Activated naive CD4-positive, alpha-beta T cell treated with anti-CD3 and anti-CD28 coated beads, Interleukin-2, amount 50 U/mL, for 16 hours (primary cell): ENCODE data around the gene SLC25A20.
"Not testable (repeated sequence)": the region's sequence is repeated elsewhere in the genome, so short reads cannot be mapped to it uniquely, and the experiment has no call there.

Experiments
- DNase-seq: peaks from one replicate; pipeline ENCODE4 v3.0.0-alpha.2; 2020

The SLC25A20 gene

GRCh38 chr3:48845170-48845569 is 53.5 kb downstream of the SLC25A20 start:
- DNase-seq: no peak

GRCh38 chr3:48837163-48837562 is 61.5 kb downstream of the SLC25A20 start:
- DNase-seq: no peak

GRCh38 chr3:48835650-48836366 is 62.9 kb downstream of the SLC25A20 start:
- DNase-seq: no peak

- no peak for DNase-seq
Observed at GRCh38 chr3:48832684-48833083, 66.0 kb downstream of the SLC25A20 start.

- DNase-seq: no peak
Observed at GRCh38 chr3:48830715-48831114, 68.0 kb downstream of the SLC25A20 start.

- DNase-seq: not testable (repeated sequence)
Observed at GRCh38 chr3:48829525-48829924, 69.2 kb downstream of the SLC25A20 start.

GRCh38 chr3:48827874-48828273 is 70.8 kb downstream of the SLC25A20 start:
- DNase-seq: not testable (repeated sequence)

- DNase-seq: no peak
Observed at GRCh38 chr3:48826451-48826850, 72.2 kb downstream of the SLC25A20 start.

- DNase-seq: no peak
Observed at GRCh38 chr3:48820612-48821324, 77.9 kb downstream of the SLC25A20 start.

GRCh38 chr3:48819234-48820221 is 79.2 kb downstream of the SLC25A20 start:
- no peak for DNase-seq

GRCh38 chr3:48811524-48811923 is 87.2 kb downstream of the SLC25A20 start:
- no peak for DNase-seq
